ENCODE measurements around the gene FAM222B. TPM values are rescaled to one million over a fixed set of nuclear protein-coding genes. Genes with fewer than 3 reads are reported as not detected.
A peak's percentile ranks its signal among the peaks of the same experiment; 100 is the strongest.

FAM222B gene
- total and polyA plus RNA-seq, 2 of the 4 experiments (the other 2 are of a cell fraction): 2.5 to 10.8 TPM

- Histone ChIP-seq H2AFZ (replicated peaks; ENCODE audit: low read length, poor library complexity) (no peak overlapping the region), H2BK5ac (ENCODE audit: low read depth, low read length, poor library complexity, severe bottlenecking) (no peak overlapping the region), H3K14ac (replicated peaks; ENCODE audit: low read depth, low read length) (no peak overlapping the region), H3K79me1 (ENCODE audit: low read depth in 1 of 2, low read length in 2 of 2) (peaks cover 16 to 70% of the 10 kb centered on the region in 2 experiments), H3K27me3 (ENCODE audit: control insufficient read depth, insufficient read depth, low read length) (no peaks in the 10 kb centered on the region), H2BK120ac (ENCODE audit: low read depth, low read length) (no peak overlapping the region), H3K27ac (ENCODE audit: insufficient read depth, low read length) (no peak overlapping the region), H3K9ac (ENCODE audit: low read depth, low read length) (no peak overlapping the region), H2BK20ac (ENCODE audit: low read depth, low read length) (no peak overlapping the region), H3K9me1 (ENCODE audit: insufficient read depth, low read length) (peaks cover 8% of the 10 kb centered on the region; the same call in 1 of the 2 replicates), H3K4ac (ENCODE audit: low read depth, low read length) (no peak overlapping the region), H3K23ac (ENCODE audit: low read depth, low read length) (no peak overlapping the region), H2BK15ac (ENCODE audit: low read depth, low read length) (no peak overlapping the region), H3K4me3 (ENCODE audit: insufficient read depth, low read depth, low read length) (no peak overlapping the region), H2AK9ac (replicated peaks; ENCODE audit: low read depth, low read length, poor library complexity) (peak overlapping the region; percentile 99), H3K9me3 (ENCODE audit: control insufficient read depth, insufficient read depth, low read length) (no peaks in the 10 kb centered on the region), H4K5ac (ENCODE audit: low read depth, low read length) (no peak overlapping the region), H3K18ac (ENCODE audit: low read depth, low read length) (no peak overlapping the region), H4K91ac (ENCODE audit: insufficient read depth, low read depth, low read length) (no peak overlapping the region), H2AK5ac (ENCODE audit: low read depth, low read length) (no peak overlapping the region), H3K4me2 (ENCODE audit: low read depth, low read length) (no peak overlapping the region), H3K4me1 (ENCODE audit: control insufficient read depth, insufficient read depth, low read length) (peaks cover 16% of the 10 kb centered on the region), H4K8ac (ENCODE audit: low read depth in 2 of 2, low read length in 2 of 2) (no peak overlapping the region), H3K36me3 (ENCODE audit: control insufficient read depth, insufficient read depth, low read length) (peaks cover 51% of the 10 kb centered on the region), H4K20me1 (ENCODE audit: insufficient read depth, low read length) (peaks cover 79% of the 10 kb centered on the region), H3K56ac (ENCODE audit: extremely low read depth, insufficient read depth, low read length) (no peak overlapping the region)
- ATAC-seq (ENCODE audit: low read depth) (no peak), DNase-seq (no peak)
- TF ChIP-seq SMC3 (IDR thresholded peaks at IDR 0.05; ENCODE audit: low read depth, low read length) (no peak), ELK1 (IDR thresholded peaks at IDR 0.05; ENCODE audit: borderline replicate concordance, low read depth, low read length) (no peak), MAZ (IDR thresholded peaks at IDR 0.05; ENCODE audit: borderline replicate concordance, low read depth, low read length) (no peak), CHD1 (IDR thresholded peaks at IDR 0.05; ENCODE audit: low read depth, low read length) (no peak), FOS (IDR thresholded peaks at IDR 0.05; ENCODE audit: low read depth, low read length) (no peak), MAFK (IDR thresholded peaks at IDR 0.05; ENCODE audit: low read depth, low read length) (no peak)
- BruUV-seq (replicated peaks): no TSS peak
- dilution Hi-C loops (cut with HindIII; ENCODE audit: low sequenced_read_pairs, unreplicated experiment): no loop called here
- WGBS, 2 experiments (ENCODE audit: extremely low coverage in 2 of 2, insufficient read length in 1 of 2): 71% methylated on average over 4 of the region's 7 CpGs; no CpG with 5 or more reads in 1 of the 2 experiments
- ChIA-PET CTCF (interaction anchor here (1.1 to 5.4 kb wide), 2 partner anchors 16 to 19 kb away, joined by 3 to 60 read pairs; partner anchors contain the start of genes NEK8 and TLCD1), POLR2A (ENCODE audit: unreplicated experiment) (interaction anchor here (0.6 to 1.7 kb wide), 2 partner anchors 20 to 1995 kb away, joined by 3 to 6 read pairs; no protein-coding TSS in a partner anchor)
- in situ Hi-C loops (cut with MboI; ENCODE audit: low sequenced_read_pairs): no loop called here
- intact Hi-C loops (cut with micrococcal nuclease): no loop called here
These were observed 95.4 kb downstream of the FAM222B start for GRCh38 chr17:28747051-28747691.

Measured in IMR-90 (cell line).